NCI-H748 (cell line): ENCODE results near the gene CDKAL1.
"Not testable (repeated sequence)": the region's sequence is repeated elsewhere in the genome, so short reads cannot be mapped to it uniquely, and the experiment has no call there.

Experiments
- DNase-seq: peaks from one replicate; lab custom pipeline; 2025; ENCODE audit not compliant: unreplicated experiment; lab: John Stamatoyannopoulos, UW

The CDKAL1 gene

DNA sequence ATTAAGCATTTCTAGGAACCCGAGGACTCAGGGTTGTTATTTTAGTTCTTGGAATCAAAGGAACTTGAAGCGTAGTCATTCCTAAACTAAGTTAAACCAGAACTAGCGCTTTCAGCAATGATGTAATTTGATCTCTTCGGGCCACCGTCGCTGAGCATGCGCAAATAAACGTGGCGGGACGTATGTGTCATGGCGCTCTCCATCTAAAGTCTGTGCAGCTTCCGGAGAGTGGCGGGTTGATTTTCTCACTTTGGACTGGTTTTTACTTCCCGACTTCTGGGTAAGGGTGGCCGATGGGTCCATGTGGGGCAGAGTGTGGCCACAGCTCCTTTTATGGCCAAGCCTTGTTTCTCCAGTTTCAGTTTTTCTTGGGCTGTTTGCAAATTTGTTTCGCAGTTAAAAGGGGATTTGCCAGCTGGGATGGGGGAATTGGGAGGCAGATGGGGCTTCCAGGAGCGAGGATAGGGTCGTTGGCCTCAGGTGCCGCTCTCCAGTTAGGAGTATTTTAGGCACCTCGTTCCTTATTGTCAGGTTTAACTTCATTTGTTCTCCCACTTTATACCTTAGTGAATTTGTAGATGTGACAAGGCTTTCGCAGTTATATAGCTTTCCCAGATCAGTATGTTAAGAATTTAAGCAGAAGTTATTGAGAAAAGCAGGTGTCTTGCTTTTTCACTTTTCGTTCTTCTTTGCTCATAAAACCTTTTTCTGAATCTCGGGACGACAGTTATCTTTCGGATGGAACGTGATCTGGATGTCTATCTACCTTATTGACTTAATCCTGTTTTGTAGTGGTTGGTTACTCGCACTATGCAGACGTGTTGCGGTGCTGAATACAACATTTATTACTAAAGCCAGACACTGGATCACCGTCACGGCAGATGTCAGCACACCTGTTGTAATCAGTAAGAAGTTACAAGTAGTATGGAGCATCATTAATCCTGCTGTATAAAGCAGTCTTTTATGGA is at the start of gene CDKAL1:
Gene CDKAL1, plus strand, starts transcription at position 163 of the 968 bp plus-strand sequence. CDS start 11,894 bp downstream, outside the sequence.
- DNase-seq: peak; percentile 97

DNA sequence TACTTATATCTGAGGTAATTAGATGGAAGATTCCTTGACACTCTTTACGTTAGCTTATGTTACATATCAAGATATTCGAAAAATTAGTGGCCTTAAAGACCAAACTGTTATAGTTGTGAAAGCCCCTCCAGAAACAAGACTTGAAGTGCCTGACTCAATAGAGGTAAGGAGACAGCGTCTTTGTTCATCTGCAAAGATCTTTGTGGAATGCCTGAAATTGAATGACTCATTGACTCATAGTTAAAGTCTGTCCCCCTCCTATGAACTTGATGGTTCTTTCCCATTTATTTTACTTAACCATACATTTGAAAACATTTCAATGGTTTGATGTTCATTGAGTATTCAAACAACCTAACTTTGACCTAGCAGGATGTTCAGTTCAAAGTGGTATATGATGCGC is 47.6 kb upstream of the CDKAL1 start:
- no peak for DNase-seq

DNA sequence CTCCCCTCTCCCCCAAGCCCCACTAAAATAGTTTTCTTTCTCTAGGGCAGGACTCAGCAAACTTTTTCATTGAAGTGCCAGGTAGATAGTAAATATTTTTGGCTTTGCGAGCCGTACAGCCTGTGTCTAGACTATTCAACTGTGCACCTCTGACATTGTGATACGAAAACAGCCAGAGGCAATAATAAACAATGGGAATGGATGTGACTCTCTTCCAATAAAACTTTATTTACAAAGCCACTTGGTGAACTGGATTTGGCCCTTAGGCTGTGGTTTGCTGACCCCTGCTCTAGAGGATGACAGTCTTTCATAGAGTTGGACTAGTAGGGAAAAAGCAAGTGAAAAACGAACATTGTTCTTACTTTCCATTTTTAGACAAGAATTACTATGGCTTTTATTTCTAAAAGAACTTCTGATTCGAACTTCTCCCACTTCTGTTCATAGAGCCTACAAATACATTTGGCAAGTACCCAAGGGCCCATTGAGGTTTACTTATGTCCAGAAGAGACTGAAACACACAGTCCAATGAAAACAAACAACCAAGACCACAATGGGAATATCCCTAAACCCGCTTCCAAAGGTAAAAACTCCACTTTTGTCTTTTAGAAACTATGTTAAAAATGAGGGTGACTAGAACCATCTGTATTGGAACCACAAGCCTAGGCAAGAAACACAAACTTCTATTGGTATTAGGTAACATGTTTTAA is 46.4 kb upstream of the CDKAL1 start:
- DNase-seq: no peak

DNA sequence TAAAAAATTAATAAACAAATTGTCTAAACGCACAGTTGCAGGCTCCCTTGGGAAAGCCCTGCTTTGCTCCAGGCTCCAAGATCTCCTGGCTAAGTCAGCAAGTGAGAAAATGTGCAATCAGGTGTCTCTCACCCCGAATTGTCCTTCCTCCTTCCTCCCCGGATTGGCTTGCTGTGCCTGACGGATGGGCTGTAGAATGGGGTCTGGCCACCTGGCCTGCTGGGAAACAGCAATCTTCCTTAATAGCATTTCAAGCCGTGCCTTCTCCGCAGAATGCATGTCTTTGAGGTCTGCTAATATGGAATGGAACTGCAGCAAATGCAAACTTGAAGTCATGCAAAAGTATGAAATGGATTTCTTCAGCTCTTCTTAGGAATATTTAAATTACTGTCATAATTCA is 43.7 kb upstream of the CDKAL1 start:
- DNase-seq: no peak

DNA sequence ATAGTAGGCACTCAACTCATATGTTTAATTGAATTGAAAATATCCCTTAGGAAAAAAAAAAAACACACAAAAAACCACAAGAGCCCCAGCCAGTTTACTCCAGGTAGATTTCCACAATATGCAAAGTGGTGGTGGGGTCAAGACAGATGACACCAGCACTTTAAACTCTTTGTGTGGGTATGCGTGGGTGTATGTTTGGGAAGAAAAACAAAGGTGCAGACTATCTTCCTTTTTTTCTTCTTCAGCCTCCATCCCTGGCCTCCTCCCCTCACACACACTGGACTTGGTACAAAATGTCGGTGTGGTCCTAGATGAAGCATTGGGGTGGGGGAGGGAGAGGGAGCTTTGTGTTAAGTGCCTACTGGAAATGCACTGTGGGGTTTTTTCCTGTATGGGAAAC is 42.2 kb upstream of the CDKAL1 start:
- no peak for DNase-seq

DNA sequence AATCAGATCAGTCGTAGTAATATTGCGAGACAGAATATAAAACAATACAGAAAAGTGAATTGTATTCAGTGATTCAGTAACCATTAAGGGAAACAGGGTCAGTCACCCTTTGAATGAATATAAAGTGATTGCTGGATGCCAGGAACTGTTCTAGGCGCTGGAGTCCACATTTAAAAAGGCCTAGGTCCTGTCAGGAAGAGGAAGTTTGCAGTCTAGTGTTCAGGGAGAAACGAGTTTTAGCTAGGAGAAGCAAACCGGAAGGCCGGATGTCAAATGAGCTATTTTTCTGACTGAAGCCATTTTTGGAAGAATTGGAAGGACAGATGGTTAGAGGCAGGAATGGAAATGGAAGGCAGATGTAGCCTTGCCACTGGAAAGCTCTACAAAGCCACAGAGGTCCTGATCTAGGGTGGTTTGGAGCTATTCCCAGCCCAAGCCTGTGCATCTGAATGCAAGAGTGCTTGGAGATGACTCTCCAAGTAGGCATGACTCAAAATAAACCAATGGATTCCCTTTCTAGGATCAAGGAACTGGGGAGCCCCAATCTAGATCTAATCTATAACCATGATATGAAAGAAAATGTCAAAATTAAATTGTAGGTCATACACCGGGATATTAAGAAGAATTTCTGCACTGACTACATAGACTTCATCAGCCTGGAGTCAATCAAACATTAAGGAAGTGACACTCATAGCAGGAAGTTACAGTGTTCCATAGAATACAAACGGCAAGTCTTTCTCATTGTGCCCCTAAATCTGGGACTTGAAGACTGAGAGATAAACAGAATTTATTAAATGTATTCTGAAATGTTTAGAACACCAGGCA is 36.8 kb upstream of the CDKAL1 start:
- no peak for DNase-seq

DNA sequence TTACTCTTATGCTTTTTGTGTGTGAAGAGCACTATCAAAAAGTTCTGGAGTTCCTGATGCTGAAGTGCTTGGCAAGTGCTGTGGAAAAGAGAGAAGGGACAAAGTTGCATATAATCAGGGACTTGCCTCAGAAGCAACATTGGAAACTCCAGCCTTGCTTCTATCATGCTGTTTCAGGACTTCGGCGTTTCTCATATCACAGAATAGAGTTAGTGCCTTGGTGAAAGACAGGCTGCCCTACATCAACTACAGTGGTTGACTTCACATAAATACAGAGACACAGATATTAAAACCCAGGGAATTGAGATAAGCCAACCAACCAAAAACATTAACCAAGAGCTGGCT is 36.2 kb upstream of the CDKAL1 start:
- no peak for DNase-seq

DNA sequence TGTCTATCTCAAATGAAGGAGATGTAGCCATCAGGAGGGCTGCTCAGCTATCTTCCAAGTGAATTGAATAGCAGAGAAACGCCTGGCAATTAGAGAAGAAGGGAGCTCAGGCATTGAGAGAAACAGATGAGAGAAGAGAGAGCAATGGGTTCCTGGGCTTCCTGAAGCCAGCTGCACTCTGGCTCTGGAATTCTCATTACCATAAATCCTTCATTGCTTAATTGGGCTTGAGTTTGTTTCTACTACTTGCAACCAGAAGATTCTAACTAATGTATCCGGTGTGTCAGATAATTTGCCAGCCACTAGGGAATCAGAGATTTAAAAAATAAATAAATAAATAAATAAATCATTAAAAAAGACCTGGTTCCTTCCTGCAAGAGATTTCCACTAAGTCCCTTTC is 25.0 kb upstream of the CDKAL1 start:
- no peak for DNase-seq

DNA sequence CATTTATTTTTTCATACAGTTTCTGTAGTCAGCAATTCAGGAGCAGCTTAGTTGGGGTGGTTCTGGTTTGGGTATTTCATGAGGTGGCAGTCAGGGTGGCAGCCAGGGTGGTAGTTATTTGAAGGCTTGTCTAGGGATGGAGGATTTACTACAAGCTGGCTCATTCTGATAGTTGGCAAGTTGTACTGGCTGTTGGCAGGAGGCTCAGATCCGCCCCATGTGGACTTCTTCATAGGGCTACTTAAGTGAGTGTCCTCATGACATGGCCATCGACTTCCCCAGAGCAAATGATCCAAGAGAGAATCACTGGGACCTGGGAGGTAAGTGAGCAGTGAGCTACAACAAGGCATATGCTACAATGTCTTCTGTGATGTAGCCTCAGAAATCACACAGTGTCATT is 22.4 kb upstream of the CDKAL1 start:
- DNase-seq: no peak

DNA sequence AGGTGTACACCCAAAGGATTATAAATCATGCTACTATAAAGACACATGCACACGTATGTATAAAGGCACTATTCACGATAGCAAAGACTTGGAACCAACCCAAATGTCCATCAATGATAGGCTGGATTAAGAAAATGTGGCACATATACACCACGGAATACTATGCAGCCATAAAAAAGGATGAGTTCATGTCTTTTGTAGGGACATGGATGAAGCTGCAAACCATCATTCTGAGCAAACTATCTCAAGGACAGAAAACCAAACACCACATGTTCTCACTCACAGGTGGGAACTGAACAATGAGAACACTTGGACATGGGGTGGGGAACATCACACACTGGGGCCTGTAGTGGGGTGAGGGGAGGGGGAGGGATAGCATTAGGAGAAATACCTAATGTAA is 9.0 kb upstream of the CDKAL1 start:
- DNase-seq: not testable (repeated sequence)

DNA sequence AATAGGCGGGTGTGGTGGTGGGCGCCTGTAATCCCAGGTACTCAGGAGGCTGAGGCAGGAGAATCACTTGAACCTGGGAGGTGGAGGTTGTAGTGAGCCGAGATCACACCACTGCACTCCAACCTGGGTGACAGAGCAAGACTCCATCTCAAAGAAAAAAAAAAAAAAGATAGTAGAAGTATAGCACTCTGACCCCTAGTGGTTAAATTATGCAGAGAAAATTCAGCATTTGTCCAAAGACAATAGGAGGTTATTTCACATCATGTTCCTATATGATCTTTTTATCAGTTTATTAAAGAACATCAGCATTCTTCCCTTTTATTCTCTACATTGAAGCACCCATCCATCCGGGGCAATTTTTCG is 5.2 kb upstream of the CDKAL1 start:
- DNase-seq: peak; percentile 82

DNA sequence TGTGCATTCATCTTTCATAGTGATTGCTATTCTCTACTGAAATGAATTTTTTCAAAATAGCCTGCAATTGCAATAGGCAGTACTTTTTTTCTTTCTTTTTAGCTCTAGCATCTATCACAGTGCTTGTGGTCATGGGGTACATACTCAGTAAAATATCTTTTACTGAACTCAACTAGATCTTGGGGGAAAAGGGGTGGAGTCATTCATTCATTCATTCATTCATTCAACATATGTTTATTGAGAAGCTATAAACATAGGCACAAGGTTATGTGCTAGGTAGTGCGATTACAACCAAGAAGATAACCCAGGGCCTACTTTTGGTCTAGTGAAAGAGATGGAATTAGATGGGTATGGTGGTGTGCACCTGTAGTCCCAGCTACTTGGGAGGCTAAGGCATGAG is 1.4 kb upstream of the CDKAL1 start:
- no peak for DNase-seq

DNA sequence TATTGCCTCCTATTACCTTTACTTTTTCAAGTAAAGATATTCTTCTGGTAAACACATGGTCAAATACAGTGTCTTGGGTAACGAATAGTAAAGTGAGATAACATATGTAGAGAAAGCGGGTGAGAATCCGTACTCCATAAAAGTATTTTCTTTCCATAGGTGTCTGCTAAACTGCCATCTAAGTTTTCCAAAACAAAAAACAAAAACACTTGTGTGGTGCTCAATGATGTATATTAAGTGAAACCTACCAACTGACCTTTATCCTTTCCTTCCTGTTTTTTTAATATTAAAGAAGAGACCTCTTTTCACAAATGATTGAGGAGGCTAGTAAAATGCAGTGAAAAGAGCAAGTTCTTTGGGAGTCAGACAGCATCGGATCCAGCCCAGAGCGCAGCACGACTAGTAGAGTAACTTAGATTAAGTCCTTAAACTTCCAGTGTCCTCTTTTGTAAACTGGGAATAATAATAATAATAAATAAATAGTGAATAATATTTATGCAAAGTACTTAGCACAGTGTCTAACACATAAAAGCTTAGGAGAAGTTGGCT is 437 bp upstream of the CDKAL1 start:
- DNase-seq: no peak

DNA sequence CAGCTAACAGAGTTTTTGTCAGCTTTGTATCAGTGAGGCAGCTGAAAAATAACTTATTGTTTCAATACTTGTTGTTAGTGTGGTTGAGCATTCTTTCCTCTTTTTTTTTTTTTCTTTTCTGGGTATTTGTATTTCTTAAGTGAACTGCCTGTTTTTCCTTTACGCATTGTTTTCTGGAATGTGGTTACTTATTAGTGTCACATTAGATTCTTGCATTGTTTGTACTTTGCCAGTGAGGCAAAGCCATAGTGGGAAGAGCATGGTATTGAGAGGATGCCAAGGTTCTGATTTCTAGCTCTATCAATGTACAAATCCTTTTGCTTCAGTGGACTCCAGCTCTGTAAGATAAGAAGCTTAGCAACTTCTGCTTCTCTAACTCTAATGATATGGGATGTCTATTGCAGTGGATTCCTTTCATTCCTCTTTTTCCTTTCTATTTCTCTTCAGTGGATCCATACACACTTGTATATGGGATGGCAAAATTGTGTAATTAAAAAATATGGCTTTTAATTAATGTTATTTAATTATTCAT is 3.9 kb downstream of the CDKAL1 start:
- no peak for DNase-seq

DNA sequence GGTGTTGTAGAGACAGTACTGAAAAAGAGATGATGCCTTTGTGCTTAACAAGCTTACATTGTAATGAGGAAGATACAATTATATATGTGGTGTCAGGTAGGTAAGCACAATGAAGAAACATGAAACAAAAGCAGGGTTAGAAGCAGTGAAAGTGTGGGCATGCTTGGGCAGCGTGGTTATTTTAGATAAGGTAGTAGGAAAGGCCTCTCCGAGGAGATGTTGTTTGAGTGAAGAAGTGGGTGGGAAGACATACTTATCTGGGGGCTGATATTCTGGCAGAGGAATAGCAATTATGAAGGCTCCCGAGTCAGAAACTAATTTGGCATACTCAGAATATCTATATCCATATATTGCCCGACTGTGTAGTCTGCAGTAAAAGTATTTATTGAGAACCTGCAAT is 4.7 kb downstream of the CDKAL1 start:
- no peak for DNase-seq

DNA sequence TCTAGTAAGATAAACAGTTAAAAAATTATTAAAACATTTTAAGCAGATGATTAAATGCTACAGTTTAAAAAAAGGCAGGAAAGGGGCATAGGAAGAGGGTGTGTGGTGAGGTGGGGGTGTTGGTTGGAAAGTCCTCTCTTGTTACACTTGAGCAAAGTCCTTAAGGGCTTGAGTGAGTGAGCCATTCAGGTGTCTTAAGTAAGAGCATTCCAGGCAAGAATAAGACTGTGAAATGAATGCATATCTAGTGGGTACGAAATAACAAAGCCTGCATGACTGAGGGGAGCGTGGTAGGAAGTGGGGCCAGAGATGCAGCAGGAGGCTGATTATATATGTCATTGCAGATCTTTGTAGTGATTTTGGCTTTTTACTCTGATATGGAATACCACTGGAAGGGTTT is 5.1 kb downstream of the CDKAL1 start:
- no peak for DNase-seq

DNA sequence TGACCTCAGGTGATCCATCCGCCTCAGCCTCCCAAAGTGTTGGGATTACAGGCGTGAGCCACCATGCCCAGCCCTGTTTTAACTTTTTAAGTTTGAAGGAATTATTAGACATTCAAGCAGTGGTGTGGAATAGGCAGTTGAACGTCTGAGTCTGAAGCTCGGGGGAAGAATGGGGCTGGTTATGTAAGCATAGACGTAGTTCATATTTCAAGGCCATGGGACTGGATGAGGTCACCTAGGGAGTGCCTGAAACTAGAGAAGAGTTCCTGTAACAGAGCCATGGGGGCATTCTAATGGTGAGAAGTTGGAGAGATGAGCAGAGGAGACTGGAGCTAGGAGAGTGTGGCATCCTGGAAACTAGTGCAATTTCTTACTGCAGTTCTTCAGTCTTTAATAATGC is 6.4 kb downstream of the CDKAL1 start:
- no peak for DNase-seq

DNA sequence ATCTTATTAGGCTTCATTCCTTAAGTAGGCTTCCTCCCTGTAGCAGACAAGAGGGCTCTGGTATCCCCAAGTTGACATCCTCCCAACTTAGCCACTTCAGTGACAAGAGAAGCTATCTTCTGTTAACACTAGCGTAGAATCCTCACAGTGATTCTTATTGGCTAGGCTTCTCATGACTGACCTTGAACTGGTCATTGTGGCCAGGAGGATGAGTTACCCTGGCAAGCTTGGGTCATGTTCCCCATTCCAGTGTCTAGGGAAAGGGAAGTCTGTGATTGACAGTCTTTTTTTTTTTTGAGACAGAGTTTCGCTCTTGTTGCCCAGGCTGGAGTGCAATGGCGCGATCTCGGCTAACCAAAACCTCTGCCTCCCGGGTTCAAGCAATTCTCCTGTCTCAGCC is 7.1 kb downstream of the CDKAL1 start:
- DNase-seq: no peak

DNA sequence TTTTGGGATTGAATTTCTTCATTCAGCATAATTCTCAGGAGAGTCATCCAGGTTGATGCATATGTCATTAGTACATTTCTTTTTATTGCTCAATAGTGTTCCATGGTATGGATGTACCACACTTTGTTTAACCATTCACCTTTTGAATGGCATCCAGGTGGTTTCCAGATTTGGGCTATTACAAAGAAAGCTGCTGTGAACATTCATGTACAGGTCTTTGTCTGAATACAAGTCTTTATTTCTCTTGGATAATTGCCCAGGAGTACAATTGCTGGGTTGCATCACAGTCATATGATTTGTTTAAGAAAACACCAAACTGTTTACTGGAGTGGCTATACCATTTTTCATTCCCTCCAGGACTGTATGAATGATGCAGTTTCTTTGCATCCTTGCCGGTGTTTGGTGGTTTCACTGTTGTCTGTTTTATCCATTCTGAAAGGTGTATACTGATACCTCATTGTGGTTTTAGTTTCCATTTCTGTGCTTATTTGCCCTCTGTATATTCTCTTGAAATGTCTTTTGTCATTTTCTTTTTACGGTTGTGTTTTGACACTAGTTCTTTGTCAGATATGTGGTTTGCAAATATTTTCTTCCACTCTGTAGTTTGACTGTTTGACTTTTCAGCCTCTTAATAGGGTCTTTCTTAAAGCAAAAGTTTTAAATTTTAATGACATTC is 8.8 kb downstream of the CDKAL1 start:
- peak; percentile 99 for DNase-seq

DNA sequence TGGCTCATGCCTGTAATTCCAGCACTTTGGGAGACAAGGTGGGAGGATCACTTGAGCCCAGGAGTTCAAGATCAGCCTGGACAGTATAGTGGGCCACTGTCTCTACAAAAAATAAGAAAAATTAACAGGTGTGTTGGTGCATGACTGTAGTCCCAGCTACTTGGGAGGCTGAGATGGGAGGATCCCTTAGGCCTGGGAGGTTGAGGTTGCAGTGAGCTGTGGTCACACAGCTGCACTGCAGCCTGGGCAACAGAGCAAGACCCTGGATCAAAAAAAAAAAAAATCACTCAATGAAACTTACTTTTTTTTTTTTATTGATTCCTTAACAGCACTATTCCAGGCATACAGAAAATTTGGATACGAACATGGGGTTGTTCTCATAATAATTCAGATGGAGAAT is 14.0 kb downstream of the CDKAL1 start:
- DNase-seq: no peak
